Sigmoid colon (tissue), 4 donors: Measurements from ENCODE around the gene SRP19.

Experiments
- EP300 ChIP-seq, 4 donors: sonication (generic); formaldehyde crosslinking; IDR thresholded peaks; one replicate each; pipeline ENCODE4 v1.6.1; 2017; ENCODE audit warnings: antibody characterized with exemption in 4 of 4
- POLR2AphosphoS5 ChIP-seq, 4 donors: sonication (generic); formaldehyde crosslinking; IDR thresholded peaks; one replicate each; pipeline ENCODE4 v1.6.1; 2017; ENCODE audit warnings: antibody characterized with exemption in 4 of 4
- TF ChIP-seq, protein P1 (sequence below), 4 experiments: fragments of 450-650 bp in 3 of 4; fragments of 200-600 bp in 1 of 4; IDR thresholded peaks; one replicate each; pipeline ENCODE4 v1.5.1; 2016 to 2019; ENCODE audit warnings: antibody characterized with exemption in 4 of 4, mild to moderate bottlenecking in 3 of 4, moderate library complexity in 2 of 4

DNA sequence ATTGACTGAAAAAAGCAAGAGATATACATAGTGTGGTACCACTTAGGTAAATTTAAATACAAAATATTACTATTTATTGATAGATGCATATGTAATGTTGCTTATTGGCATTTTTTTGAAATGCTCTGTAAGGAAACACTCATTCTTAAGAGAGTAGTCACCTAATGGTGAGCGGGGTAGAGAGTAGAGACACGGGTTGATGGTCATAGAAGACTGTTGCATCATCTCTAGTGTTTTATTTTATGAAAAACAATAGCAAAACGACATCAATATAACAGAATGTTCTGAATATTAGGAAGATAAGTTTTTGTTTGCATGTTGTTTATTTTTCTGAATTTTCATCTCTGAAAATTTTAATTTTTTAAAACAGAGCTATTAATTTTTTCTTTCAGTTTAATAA is 4.0 kb downstream of the SRP19 start:
- no peak for TF ChIP-seq EP300 (IDR thresholded peaks at IDR 0.05)
- TF ChIP-seq, protein P1, sequence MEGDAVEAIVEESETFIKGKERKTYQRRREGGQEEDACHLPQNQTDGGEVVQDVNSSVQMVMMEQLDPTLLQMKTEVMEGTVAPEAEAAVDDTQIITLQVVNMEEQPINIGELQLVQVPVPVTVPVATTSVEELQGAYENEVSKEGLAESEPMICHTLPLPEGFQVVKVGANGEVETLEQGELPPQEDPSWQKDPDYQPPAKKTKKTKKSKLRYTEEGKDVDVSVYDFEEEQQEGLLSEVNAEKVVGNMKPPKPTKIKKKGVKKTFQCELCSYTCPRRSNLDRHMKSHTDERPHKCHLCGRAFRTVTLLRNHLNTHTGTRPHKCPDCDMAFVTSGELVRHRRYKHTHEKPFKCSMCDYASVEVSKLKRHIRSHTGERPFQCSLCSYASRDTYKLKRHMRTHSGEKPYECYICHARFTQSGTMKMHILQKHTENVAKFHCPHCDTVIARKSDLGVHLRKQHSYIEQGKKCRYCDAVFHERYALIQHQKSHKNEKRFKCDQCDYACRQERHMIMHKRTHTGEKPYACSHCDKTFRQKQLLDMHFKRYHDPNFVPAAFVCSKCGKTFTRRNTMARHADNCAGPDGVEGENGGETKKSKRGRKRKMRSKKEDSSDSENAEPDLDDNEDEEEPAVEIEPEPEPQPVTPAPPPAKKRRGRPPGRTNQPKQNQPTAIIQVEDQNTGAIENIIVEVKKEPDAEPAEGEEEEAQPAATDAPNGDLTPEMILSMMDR (IDR thresholded peaks at IDR 0.05) = no peak
- TF ChIP-seq POLR2AphosphoS5 (IDR thresholded peaks at IDR 0.05) = no peak
